Astrocyte of the cerebellum (primary cell): ENCODE measurements around the gene DTNBP1.

ENCODE experiments used
- DNase-seq: peaks from one replicate; pipeline ENCODE4 v3.0.0-alpha.2; 2011; ENCODE audit warnings: low read depth
- H3K4me3 ChIP-seq: 2 replicates; pipeline ENCODE4 v1.5.1; 2011; ENCODE audit warnings: mild to moderate bottlenecking, low read depth, low read length, moderate library complexity
- in situ Hi-C: cut with HindIII; loops from 2 replicates; pipeline ENCODE4 v1.10.0; 2017; ENCODE audit warnings: low sequenced_read_pairs
- TF ChIP-seq, protein P1 (sequence below): IDR thresholded peaks from 2 replicates; pipeline ENCODE4 v1.5.1; 2012; ENCODE audit warnings: low read length, low read depth, moderate library complexity, mild to moderate bottlenecking; ENCODE audit errors: missing control alignments

The DTNBP1 gene

DNA sequence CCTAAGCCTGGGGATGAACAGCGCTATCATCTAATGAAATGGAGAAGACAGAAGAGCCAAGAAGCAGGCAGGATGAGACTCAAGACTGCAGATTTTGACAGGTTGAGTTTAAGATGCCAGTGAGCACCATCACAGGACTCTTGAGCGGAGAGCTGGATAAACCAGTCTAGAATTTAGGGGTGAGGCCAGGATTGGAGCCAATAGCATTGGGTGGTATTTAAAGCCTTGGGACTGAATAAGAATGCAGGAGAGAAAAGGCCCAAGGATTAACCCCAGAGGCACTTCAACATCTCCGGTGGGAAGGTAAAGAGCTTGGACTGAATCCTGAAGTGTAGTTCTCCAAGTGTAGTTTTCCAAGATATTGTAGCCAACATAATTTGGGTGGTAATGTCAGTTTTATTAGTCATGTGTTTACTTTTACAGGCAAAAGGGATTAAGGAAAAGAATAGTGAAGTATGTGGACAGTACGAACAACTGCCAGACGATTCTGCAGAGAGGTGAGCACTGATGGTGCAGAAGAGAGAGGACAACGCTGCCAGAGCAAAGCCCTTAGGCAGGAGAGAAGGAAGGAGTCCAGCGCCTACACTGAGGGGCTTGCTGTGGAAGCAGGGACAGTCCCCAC lies 85.2 kb downstream of the DTNBP1 start:
- TF ChIP-seq, protein P1, sequence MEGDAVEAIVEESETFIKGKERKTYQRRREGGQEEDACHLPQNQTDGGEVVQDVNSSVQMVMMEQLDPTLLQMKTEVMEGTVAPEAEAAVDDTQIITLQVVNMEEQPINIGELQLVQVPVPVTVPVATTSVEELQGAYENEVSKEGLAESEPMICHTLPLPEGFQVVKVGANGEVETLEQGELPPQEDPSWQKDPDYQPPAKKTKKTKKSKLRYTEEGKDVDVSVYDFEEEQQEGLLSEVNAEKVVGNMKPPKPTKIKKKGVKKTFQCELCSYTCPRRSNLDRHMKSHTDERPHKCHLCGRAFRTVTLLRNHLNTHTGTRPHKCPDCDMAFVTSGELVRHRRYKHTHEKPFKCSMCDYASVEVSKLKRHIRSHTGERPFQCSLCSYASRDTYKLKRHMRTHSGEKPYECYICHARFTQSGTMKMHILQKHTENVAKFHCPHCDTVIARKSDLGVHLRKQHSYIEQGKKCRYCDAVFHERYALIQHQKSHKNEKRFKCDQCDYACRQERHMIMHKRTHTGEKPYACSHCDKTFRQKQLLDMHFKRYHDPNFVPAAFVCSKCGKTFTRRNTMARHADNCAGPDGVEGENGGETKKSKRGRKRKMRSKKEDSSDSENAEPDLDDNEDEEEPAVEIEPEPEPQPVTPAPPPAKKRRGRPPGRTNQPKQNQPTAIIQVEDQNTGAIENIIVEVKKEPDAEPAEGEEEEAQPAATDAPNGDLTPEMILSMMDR: no peak
- DNase-seq: no peak
- in situ Hi-C loops: no loop called here
- H3K4me3 ChIP-seq: no peak overlapping the region

DNA sequence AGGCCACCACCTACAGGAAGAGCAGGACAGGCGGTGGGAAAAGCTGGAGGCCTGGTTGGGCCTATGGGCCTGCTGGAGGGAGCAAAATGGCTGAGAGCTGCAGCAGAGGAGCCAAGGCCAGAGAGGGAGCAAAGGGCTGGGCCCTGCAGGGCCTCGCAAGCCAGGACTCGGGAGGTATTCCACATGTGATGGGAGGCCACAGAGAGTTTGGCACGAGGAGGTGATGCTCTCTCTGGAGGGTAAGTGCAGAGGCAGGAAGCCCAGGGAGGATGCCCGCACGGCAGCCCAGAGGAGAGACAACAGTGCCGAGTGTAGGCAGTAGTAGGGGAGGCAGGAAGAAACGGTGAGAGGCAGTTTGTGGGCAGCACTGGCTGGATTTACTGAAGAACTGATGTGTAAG lies 85.7 kb downstream of the DTNBP1 start:
- in situ Hi-C loops: no loop called here
- DNase-seq: no peak
- TF ChIP-seq, protein P1: no peak
- H3K4me3 ChIP-seq: no peak overlapping the region

DNA sequence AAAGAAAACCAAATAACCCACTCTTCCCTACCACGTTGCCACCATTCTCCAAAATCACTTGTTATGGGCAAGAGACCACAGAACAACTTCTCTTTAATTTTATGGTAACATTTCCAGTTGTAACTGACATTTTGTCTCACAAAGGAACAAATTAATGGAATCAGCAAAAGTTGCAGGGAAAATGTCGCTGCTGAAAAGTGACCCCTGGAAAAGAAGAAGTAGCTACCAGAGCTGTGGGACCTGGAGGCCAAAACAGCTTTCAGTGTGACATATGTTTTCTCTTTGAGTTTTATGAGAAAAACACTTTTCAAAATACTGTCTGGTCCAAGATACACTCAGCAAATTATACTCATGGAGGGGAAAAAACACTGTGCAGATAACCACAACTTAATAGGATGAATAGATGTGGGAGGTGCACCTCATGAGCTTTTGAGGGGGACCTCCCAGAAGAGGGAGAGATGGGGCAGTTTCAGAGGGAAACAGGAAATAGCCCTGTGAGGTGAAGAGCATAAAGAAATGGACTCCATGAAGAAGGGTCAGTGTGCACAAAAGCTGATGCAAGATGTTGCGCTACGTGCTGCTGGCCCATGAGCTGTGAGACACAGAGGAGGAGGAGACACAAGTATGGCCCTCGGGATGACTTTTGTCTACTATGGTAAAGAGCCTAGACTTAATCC lies 87.3 kb downstream of the DTNBP1 start:
- no peak for DNase-seq
- TF ChIP-seq, protein P1: no peak
- no peak overlapping the region for H3K4me3 ChIP-seq
- in situ Hi-C loops: no loop called here

DNA sequence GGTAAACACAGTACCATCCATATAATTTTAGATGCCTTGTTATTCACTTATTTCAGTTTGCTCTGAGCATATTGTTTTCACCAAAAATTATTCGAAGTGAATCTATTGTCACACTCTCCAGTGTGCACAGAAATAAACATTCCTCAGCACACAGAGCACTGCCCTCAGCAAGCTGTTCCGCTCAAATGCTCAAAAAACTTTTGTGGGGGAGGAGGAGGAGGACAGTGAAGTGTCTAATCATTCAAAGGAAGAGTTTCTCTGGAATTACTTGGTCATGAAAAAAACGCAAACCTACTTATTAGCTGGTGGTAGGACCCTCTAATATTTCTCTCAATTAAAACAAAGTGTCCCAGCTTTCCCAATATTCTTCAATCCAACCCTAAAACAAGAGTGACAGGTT lies 88.3 kb downstream of the DTNBP1 start:
- no peak for DNase-seq
- TF ChIP-seq, protein P1: no peak
- in situ Hi-C loops: no loop called here
- no peak overlapping the region for H3K4me3 ChIP-seq

DNA sequence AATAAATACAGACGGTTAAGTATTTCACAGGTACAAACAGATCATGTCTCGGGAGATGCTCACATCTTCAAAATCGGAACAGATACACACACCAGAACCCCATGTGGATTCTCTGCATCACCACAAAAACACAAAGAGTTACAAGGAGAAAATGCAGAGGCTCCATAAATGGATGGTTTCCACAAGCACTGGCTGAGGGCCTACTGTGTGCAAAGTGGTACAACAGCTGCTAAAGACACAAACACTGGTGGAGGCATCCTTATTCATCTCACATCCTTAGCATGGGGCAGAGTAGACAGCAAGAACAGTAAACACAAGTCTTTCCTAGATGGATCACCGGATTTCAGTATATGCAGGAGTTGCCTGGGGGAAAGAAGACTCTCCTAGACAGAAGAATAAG lies 88.8 kb downstream of the DTNBP1 start:
- no peak for DNase-seq
- H3K4me3 ChIP-seq: no peak overlapping the region
- TF ChIP-seq, protein P1: no peak
- in situ Hi-C loops: no loop called here

DNA sequence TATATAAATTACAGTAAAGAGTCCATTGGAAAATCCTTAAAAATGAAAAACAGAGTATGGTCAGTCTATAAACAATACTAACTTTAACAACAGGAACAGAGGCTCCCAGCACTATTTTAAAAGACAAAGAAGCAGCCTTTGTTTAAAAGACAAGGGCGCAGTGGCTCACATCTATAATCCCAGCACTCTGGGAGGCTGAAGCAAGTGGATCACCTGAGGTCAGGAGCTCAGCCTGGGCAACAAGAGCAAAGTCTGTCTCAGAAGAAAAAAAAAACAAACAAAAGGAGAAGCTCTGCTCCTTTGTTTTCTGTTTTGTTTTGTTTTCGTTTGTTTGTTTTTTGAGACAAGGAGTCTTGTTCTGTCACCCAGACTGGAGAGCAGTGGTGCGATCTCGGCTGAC lies 89.4 kb downstream of the DTNBP1 start:
- TF ChIP-seq, protein P1: no peak
- no peak for DNase-seq
- H3K4me3 ChIP-seq: no peak overlapping the region
- in situ Hi-C loops: no loop called here
